ENCODE results near the gene JMJD1C.

- TF ChIP-seq ELF1 (IDR thresholded peaks at IDR 0.05; ENCODE audit: borderline replicate concordance, low read depth) (no peak), CTCF (IDR thresholded peaks at IDR 0.05 in 2 of 3, conservative IDR thresholded peaks at IDR 0.05 in 1 of 3; ENCODE audit: borderline replicate concordance in 1 of 3, insufficient read depth in 1 of 3, low read depth in 2 of 3, low read length in 2 of 3) (no peak), POLR2A (IDR thresholded peaks at IDR 0.05; ENCODE audit: borderline replicate concordance, extremely low read depth, insufficient read depth, insufficient read length) (no peak), POLR2AphosphoS5 (IDR thresholded peaks at IDR 0.05; ENCODE audit: low read depth, low read length) (no peak), JUND (IDR thresholded peaks at IDR 0.05) (no peak)
- TF ChIP-seq, protein P1, sequence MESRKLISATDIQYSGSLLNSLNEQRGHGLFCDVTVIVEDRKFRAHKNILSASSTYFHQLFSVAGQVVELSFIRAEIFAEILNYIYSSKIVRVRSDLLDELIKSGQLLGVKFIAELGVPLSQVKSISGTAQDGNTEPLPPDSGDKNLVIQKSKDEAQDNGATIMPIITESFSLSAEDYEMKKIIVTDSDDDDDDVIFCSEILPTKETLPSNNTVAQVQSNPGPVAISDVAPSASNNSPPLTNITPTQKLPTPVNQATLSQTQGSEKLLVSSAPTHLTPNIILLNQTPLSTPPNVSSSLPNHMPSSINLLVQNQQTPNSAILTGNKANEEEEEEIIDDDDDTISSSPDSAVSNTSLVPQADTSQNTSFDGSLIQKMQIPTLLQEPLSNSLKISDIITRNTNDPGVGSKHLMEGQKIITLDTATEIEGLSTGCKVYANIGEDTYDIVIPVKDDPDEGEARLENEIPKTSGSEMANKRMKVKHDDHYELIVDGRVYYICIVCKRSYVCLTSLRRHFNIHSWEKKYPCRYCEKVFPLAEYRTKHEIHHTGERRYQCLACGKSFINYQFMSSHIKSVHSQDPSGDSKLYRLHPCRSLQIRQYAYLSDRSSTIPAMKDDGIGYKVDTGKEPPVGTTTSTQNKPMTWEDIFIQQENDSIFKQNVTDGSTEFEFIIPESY (IDR thresholded peaks at IDR 0.05; ENCODE audit: extremely low read depth, insufficient replicate concordance, low read length): no peak
Observed at GRCh38 chr10:63324495-63324854, 141.3 kb downstream of the JMJD1C start.

Data from HCT116 (cell line).